ENCODE data around the gene LRP1.

DNA sequence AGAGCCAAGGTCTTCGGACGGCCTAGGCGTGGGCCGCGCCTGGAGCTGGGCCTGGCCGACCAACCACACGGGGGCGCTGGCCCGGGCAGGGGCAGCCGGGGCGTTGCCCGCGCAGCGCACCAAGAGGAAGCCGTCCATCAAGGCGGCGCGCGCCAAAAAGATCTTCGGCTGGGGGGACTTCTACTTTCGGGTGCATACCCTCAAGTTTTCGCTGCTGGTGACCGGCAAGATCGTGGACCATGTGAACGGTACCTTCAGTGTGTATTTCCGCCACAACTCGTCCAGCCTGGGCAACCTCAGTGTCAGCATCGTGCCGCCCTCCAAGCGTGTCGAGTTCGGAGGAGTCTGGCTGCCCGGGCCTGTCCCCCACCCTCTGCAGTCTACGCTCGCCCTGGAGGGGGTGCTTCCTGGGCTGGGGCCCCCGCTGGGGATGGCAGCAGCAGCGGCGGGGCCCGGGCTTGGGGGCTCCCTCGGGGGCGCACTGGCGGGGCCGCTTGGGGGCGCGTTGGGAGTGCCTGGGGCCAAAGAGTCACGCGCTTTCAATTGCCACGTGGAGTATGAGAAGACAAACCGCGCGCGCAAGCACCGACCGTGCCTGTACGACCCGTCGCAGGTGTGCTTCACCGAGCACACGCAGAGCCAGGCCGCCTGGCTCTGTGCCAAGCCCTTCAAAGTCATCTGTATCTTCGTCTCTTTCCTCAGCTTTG, 96.8 kb downstream of the LRP1 start:
- TF ChIP-seq CTCF (IDR thresholded peaks at IDR 0.05; ENCODE audit: low read depth, low read length), result no peak
- no peak for TF ChIP-seq EZH2phosphoT487 (IDR thresholded peaks at IDR 0.05; ENCODE audit: low read depth)

Data from OCI-LY3 (cell line).